Glutamatergic neuron (in vitro differentiated cells): Measurements from ENCODE around the gene INTS2. TPM values are rescaled to one million over a fixed set of nuclear protein-coding genes. Genes with fewer than 3 reads are reported as not detected.

Experiments
- DNase-seq: peaks from one replicate; pipeline ENCODE4 v3.0.0; 2022
- H3K27ac Mint-ChIP-seq: one replicate; pipeline ENCODE4 v1.8.0; 2020; ENCODE audit warnings: mild to moderate bottlenecking, mixed read lengths, inconsistent platforms; ENCODE audit not compliant: unreplicated experiment
- H3K27me3 Mint-ChIP-seq: one replicate; pipeline ENCODE4 v1.8.0; 2020; ENCODE audit warnings: mild to moderate bottlenecking, moderate library complexity, mixed read lengths, inconsistent platforms; ENCODE audit not compliant: unreplicated experiment
- H3K36me3 Mint-ChIP-seq: one replicate; pipeline ENCODE4 v1.8.0; 2020; ENCODE audit warnings: mild to moderate bottlenecking, mixed read lengths, inconsistent platforms; ENCODE audit not compliant: unreplicated experiment
- H3K4me1 Mint-ChIP-seq: one replicate; pipeline ENCODE4 v1.8.0; 2020; ENCODE audit warnings: mild to moderate bottlenecking, low read depth, mixed read lengths, inconsistent platforms; ENCODE audit not compliant: unreplicated experiment
- H3K4me3 Mint-ChIP-seq: one replicate; pipeline ENCODE4 v1.8.0; 2020; ENCODE audit warnings: mild to moderate bottlenecking, mixed read lengths, inconsistent platforms; ENCODE audit not compliant: unreplicated experiment
- H3K9me3 Mint-ChIP-seq: one replicate; pipeline ENCODE4 v1.8.0; 2020; ENCODE audit warnings: mild to moderate bottlenecking, moderate library complexity, mixed read lengths, inconsistent platforms; ENCODE audit not compliant: unreplicated experiment
- CTCF ChIP-seq: fragments of 200-600 bp; sonication (generic); IDR thresholded peaks from one replicate; pipeline ENCODE4 v1.5.0; 2021; ENCODE audit not compliant: partially characterized antibody, unreplicated experiment
- total RNA-seq: library from RNA; stranded (reverse); fragmentation: NEBNext Ultra II Directional; extraction: Animal tissue kit (Norgen Biotek cat#: 25700); gene quantifications from one replicate; pipeline ENCODE4 v1.2.1, GENCODE V29; 2021; ENCODE audit not compliant: unreplicated experiment

Gene INTS2
- total RNA-seq, 1 donor from 2014 or later, result 16.9 TPM

- TF ChIP-seq CTCF, result no peak
- Mint-ChIP-seq H3K36me3 (peaks cover 5% of the 10 kb centered on the region), H3K4me3 (no peak overlapping the region), H3K27ac (no peak overlapping the region), H3K9me3 (no peaks in the 10 kb centered on the region), H3K27me3 (no peaks in the 10 kb centered on the region), H3K4me1 (no peaks in the 10 kb centered on the region)
- DNase-seq, result no peak
These were observed 19.3 kb downstream of the INTS2 start for GRCh38 chr17:61908292-61909037.

GRCh38 chr17:61907361-61907760 is 20.4 kb downstream of the INTS2 start:
- Mint-ChIP-seq H3K4me3 (no peak overlapping the region), H3K27ac (no peak overlapping the region), H3K4me1 (no peaks in the 10 kb centered on the region), H3K27me3 (no peaks in the 10 kb centered on the region), H3K36me3 (peaks cover 5% of the 10 kb centered on the region), H3K9me3 (no peaks in the 10 kb centered on the region)
- no peak for TF ChIP-seq CTCF
- DNase-seq, result no peak

- Mint-ChIP-seq H3K27me3 (no peaks in the 10 kb centered on the region), H3K36me3 (no peaks in the 10 kb centered on the region)
These were observed 23.6 kb downstream of the INTS2 start for GRCh38 chr17:61904094-61904710.

GRCh38 chr17:61903251-61903650 is 24.5 kb downstream of the INTS2 start:
- H3K27ac Mint-ChIP-seq, result no peak overlapping the region
- H3K36me3 Mint-ChIP-seq, result no peaks in the 10 kb centered on the region
- H3K27me3 Mint-ChIP-seq, result no peaks in the 10 kb centered on the region
- no peak overlapping the region for H3K4me3 Mint-ChIP-seq
- no peaks in the 10 kb centered on the region for H3K9me3 Mint-ChIP-seq
- H3K4me1 Mint-ChIP-seq, result no peaks in the 10 kb centered on the region
- no peak for DNase-seq
- TF ChIP-seq CTCF, result no peak

More at GRCh38 chr17:61904094-61904710, 23.6 kb downstream of the INTS2 start:
- Mint-ChIP-seq H3K27ac (no peak overlapping the region), H3K9me3 (no peaks in the 10 kb centered on the region), H3K4me1 (no peaks in the 10 kb centered on the region), H3K4me3 (no peak overlapping the region)
- no peak for TF ChIP-seq CTCF
- no peak for DNase-seq

GRCh38 chr17:61897548-61898180 is 30.1 kb downstream of the INTS2 start:
- Mint-ChIP-seq H3K9me3 (no peaks in the 10 kb centered on the region), H3K4me1 (no peaks in the 10 kb centered on the region), H3K4me3 (no peak overlapping the region), H3K27me3 (no peaks in the 10 kb centered on the region), H3K27ac (no peak overlapping the region), H3K36me3 (no peaks in the 10 kb centered on the region)
- TF ChIP-seq CTCF, result no peak
- no peak for DNase-seq
